ENCODE data around the gene OTOG.

Gene OTOG

DNA sequence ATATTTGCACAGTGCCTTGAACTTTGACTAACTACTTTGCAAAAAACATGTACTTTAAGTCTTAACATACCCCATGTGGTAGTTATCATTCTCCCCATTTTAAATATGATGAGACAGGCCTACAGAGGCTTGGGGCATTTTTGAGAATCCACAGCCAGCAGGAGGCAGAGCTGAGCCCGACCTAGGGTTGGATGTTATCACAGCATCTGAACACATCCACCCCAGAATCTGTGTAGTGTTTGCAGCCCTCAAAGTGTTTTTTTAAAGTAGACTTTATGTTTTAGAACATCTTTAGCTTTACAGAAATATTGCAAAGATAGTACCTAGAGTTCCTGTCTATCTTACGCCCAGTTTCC is 17.6 kb downstream of the OTOG start:
- DNase-seq (ENCODE audit: low read depth): no peak
- TF ChIP-seq, protein P1, sequence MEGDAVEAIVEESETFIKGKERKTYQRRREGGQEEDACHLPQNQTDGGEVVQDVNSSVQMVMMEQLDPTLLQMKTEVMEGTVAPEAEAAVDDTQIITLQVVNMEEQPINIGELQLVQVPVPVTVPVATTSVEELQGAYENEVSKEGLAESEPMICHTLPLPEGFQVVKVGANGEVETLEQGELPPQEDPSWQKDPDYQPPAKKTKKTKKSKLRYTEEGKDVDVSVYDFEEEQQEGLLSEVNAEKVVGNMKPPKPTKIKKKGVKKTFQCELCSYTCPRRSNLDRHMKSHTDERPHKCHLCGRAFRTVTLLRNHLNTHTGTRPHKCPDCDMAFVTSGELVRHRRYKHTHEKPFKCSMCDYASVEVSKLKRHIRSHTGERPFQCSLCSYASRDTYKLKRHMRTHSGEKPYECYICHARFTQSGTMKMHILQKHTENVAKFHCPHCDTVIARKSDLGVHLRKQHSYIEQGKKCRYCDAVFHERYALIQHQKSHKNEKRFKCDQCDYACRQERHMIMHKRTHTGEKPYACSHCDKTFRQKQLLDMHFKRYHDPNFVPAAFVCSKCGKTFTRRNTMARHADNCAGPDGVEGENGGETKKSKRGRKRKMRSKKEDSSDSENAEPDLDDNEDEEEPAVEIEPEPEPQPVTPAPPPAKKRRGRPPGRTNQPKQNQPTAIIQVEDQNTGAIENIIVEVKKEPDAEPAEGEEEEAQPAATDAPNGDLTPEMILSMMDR (conservative IDR thresholded peaks at IDR 0.05; ENCODE audit: low read depth, low read length): peak; percentile 50
- H3K4me3 ChIP-seq (ENCODE audit: low read length): no peak overlapping the region

DNA sequence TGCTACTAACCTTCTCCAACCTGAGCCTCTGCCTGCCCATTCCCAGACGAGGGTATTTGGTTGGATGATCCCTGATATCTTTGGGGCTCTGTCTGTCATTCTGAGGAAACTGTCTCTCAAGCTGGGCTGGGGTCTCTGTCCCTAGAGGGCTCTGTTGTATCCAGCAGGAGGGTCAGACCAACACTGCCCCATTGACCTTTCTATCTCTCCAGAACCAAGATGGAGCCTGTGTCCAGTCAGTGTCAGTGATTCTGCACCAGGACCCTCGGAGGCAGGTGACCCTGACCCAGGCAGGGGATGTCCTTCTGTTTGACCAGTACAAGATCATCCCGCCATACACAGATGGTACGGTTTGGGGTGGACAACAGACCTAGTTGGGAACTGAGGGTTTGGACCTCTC is 21.9 kb downstream of the OTOG start:
- DNase-seq (ENCODE audit: low read depth): no peak
- no peak overlapping the region for H3K4me3 ChIP-seq (ENCODE audit: low read length)
- TF ChIP-seq, protein P1 (conservative IDR thresholded peaks at IDR 0.05; ENCODE audit: low read depth, low read length): no peak

DNA sequence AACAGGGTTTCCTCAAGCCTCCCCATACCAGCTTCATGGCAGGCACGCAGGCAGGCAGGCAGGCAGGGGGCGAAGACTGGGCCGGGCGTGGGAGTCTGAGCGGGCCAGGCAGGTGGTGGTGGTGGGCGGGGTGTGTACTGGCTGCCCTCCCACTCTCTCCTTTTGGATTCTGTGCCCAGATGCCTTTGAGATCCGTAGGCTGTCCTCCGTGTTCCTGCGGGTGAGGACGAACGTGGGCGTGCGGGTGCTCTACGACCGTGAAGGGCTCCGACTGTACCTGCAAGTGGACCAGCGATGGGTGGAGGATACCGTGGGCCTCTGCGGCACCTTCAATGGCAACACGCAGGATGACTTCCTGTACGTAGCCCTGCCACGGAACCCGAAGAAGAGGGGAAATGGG is 23.0 kb downstream of the OTOG start:
- TF ChIP-seq, protein P1 (conservative IDR thresholded peaks at IDR 0.05; ENCODE audit: low read depth, low read length): no peak
- H3K4me3 ChIP-seq (ENCODE audit: low read length): no peak overlapping the region
- no peak for DNase-seq (ENCODE audit: low read depth)

DNA sequence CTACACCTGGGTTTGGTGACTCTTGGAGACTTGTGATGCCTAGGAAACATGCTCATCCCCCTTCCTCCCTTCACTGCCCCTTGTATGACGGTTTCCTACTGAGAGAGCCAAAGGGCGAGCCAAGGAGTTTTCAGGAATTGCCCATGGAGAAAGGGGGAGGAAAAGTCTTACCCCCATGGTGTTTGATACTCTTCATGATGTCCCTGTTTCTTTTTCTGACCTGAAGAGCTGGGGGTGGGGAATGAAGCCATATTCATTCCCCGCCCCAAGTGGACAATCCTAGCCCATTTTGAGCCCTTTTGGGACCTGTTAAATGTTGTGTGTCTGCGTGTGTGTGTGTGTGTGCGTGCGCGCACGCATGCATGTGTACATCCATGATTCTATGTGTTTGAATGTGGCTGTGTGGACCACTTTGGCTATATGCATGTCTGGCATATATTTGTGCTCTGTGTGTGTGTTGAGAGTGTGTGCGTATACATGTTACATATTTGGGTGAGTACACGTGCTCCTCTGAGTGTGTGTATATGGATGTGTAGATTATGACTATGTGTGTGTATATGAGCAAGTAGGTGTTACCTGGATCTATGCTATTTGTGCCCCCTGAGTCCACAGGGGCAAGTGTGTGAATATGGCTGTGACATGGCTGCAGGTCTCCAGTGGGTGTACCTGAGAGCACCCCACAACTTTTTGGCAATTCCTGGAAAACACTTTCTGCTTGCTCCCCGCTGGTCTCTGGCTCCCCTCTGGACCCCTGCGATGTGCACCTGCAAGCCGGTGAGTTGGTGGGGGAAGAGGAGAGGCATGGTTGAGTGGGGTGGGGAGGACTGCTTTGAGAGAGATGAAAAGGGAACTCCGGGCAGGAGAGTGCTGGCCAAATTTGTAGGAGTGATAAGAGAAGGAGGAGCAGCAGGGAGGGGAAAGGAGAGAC is 24.6 kb downstream of the OTOG start:
- H3K4me3 ChIP-seq (ENCODE audit: low read length): no peak overlapping the region
- TF ChIP-seq, protein P1 (conservative IDR thresholded peaks at IDR 0.05; ENCODE audit: low read depth, low read length): no peak
- DNase-seq (ENCODE audit: low read depth): no peak

DNA sequence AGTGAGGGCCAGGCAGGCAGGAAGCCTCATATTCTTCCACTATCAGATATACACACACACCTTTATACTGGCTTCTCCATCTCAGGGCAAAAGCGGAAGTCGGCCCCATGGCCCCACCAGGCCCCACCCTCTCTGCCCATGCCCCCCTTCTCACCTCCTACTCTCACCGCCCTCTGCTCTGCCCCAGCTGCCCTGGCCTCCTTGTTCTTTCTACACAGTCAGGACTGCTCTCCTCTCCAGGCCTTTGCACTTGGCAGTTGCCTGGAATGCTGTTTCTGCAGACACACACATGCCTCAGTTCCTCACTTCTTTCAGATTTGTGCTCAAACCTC is 25.3 kb downstream of the OTOG start:
- TF ChIP-seq, protein P1 (conservative IDR thresholded peaks at IDR 0.05; ENCODE audit: low read depth, low read length): no peak
- no peak overlapping the region for H3K4me3 ChIP-seq (ENCODE audit: low read length)
- DNase-seq (ENCODE audit: low read depth): no peak

DNA sequence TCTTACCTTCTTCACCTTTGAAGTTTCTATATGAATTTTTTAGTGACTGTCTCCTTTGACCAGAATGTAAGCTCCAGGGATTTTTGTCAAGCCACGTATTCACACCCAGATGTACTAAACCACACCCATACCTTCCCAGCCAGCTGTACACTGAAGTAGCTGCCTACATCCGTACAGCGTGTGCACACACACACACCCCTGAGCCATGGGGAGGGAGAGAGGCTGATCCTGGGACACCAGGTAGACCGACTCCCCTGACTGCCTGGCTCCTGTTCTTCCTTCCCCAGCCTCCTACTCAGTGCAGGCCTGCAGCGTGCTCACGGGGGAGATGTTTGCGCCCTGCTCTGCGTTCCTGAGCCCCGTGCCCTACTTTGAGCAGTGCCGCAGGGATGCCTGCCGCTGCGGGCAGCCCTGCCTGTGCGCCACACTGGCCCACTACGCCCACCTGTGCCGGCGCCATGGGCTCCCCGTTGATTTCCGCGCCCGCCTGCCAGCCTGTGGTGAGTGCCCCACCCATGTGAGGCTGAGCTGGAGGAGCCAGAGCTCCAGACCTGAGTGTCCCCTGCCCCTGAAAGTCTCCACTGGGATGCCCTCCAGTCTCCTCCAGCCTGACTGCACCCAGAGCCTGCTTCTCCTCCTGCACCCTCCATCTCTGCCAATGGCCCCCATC is 25.9 kb downstream of the OTOG start:
- TF ChIP-seq, protein P1 (conservative IDR thresholded peaks at IDR 0.05; ENCODE audit: low read depth, low read length): no peak
- no peak overlapping the region for H3K4me3 ChIP-seq (ENCODE audit: low read length)
- DNase-seq (ENCODE audit: low read depth): no peak

DNA sequence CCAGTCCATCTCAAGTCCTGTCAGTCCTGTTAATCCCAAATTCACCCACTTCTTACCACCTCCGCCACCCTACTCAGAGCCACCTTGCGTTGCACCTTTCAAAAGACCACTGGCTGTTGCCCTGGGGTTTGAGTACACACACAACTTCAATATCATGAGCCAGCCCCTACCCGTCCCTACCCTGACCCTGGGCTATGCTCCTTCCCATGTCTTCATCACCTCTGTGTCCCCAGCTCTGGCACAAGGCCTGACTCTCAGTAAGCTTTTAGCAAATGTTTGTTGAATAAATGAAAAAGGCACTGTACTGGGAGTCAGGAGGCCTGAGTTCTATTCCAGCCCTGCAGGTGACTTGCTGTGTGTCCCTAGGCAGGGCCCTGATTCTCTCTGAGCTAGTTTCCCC is 26.5 kb downstream of the OTOG start:
- DNase-seq (ENCODE audit: low read depth): no peak
- no peak overlapping the region for H3K4me3 ChIP-seq (ENCODE audit: low read length)
- TF ChIP-seq, protein P1 (conservative IDR thresholded peaks at IDR 0.05; ENCODE audit: low read depth, low read length): no peak

Data from retinal pigment epithelial cell (primary cell).